ENCODE data around the gene PRRT4.

PRRT4 gene

DNA sequence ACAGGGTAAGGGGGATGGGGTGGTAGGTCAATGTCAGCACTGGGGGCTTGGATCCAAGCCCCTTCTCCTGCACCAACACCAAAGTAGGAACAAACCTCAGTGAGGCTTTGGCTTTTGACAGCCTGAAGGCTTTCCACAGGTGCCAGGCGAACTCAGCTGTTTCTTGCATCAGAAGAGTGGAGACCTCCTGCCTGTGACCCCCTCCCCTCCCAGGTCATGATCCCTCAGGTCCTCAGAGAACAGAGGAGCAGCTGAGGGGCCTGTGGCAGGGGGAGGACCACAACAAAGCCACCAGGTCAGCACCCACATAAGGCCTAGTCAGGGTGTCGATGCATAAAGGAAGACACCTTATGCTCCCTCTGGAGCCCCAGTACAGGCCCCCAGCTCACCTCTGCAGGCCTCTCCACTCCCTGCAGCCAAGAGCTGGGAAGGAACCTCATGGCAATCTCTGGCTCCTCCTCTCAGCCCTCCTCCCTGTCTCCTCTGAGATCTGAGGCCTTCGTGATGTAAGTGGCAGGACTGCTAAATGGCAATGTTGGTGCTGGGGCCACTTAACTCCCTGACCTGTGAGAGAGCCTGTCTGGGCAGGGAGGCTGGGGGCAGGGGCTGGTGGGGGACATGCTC is 19.1 kb upstream of the PRRT4 start:
- H3K4me2 ChIP-seq (ENCODE audit: low read length): no peak overlapping the region

DNA sequence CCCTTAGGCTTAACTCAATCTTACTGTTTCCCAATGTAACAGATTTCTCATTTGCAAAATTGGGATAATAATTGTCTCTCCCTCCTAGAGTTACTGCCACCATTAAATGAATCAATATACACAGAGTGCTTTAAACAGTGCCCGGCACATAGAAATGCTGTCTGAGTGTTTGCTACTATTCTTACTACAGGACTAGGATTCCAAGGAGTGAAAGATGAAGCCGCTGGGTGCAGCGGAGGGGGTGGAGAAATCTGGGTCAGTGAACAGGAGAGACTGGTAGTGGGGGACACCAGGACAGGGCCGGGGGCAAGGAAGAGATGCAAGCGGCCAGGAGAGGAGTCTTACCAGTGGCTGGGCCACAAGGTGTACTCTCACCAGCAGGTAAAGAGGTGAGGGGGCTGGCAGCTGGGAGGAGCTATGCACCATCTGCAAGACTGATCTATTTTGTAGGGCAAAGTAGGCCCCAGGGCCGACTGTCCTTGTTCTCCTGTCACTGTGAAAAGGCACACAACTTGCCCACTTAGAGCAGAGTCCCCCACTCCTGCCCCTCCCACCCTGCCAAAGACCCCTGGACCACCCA is 18.5 kb upstream of the PRRT4 start:
- peak overlapping the region; percentile 37 for H2AFZ ChIP-seq (ENCODE audit: insufficient read depth, low read length, poor library complexity)
- H4K8ac ChIP-seq (ENCODE audit: low read depth, low read length): peak overlapping the region; percentile 64
- H2AK5ac ChIP-seq (ENCODE audit: low read length): peak overlapping the region; percentile 71
- peak overlapping the region; percentile 52 for H2BK12ac ChIP-seq (ENCODE audit: low read length)
- DNase-seq: no peak
- H3K79me2 ChIP-seq (ENCODE audit: control insufficient read depth, insufficient read depth, low read length, poor library complexity): peaks cover 8% of the 10 kb centered on the region
- H3K9me3 ChIP-seq (ENCODE audit: insufficient read depth, low read depth, low read length): no peaks in the 10 kb centered on the region
- peak overlapping the region; percentile 0 for H3K4ac ChIP-seq (ENCODE audit: low read depth, low read length)
- peak overlapping the region; percentile 41 for H3K18ac ChIP-seq (ENCODE audit: low read length)
- H4K12ac ChIP-seq (ENCODE audit: low read depth, low read length): no peak overlapping the region
- peaks cover 35 to 39% of the 10 kb centered on the region in 2 experiments for H3K4me1 ChIP-seq (ENCODE audit: control insufficient read depth in 1 of 2, insufficient read depth in 2 of 2, low read length in 2 of 2)
- H3K36me3 ChIP-seq (ENCODE audit: control insufficient read depth in 1 of 2, insufficient read depth in 2 of 2, low read length in 2 of 2): no peaks in the 10 kb centered on the region
- WGBS (ENCODE audit: extremely low coverage, insufficient coverage, insufficient read length): no CpG with 5 or more reads among the region's 6 CpGs
- peaks cover 32% of the 10 kb centered on the region for H3K79me1 ChIP-seq (ENCODE audit: low read length)
- H3K27me3 ChIP-seq (ENCODE audit: insufficient read depth, low read length): no peaks in the 10 kb centered on the region
- H3K9ac ChIP-seq (ENCODE audit: low read length): no peak overlapping the region
- H2BK5ac ChIP-seq (ENCODE audit: low read depth, low read length, poor library complexity): peak overlapping the region; percentile 15
- H3K14ac ChIP-seq (ENCODE audit: low read length): peak overlapping the region; percentile 53
- H2BK120ac ChIP-seq (ENCODE audit: insufficient read depth, low read length, poor library complexity): peak overlapping the region; percentile 86
- no peak overlapping the region for H3K23ac ChIP-seq (ENCODE audit: low read length)
- peak overlapping the region; percentile 73 for H4K91ac ChIP-seq (ENCODE audit: low read depth, low read length)
- H3K4me3 ChIP-seq (ENCODE audit: low read depth, low read length): no peak overlapping the region
- H3K27ac ChIP-seq (ENCODE audit: low read depth, low read length): peak overlapping the region; percentile 91
- H3K4me2 ChIP-seq (ENCODE audit: low read length): no peak overlapping the region

More for the DNA sequence above, 19.1 kb upstream of the PRRT4 start:
- Histone ChIP-seq H3K79me2 (ENCODE audit: control insufficient read depth, insufficient read depth, low read length, poor library complexity) (peaks cover 8% of the 10 kb centered on the region), H3K27me3 (ENCODE audit: insufficient read depth, low read length) (no peaks in the 10 kb centered on the region), H3K4ac (ENCODE audit: low read depth, low read length) (peak overlapping the region; percentile 0), H2AK5ac (ENCODE audit: low read length) (peak overlapping the region; percentile 71), H3K4me3 (ENCODE audit: low read depth, low read length) (no peak overlapping the region), H2BK5ac (ENCODE audit: low read depth, low read length, poor library complexity) (peak overlapping the region; percentile 15), H2BK120ac (ENCODE audit: insufficient read depth, low read length, poor library complexity) (peak overlapping the region; percentile 86), H3K14ac (ENCODE audit: low read length) (peak overlapping the region; percentile 5), H3K23ac (ENCODE audit: low read length) (no peak overlapping the region), H2BK12ac (ENCODE audit: low read length) (peak overlapping the region; percentile 52), H4K8ac (ENCODE audit: low read depth, low read length) (peak overlapping the region; percentile 64), H3K18ac (ENCODE audit: low read length) (peak overlapping the region; percentile 17), H4K12ac (ENCODE audit: low read depth, low read length) (no peak overlapping the region), H3K27ac (ENCODE audit: low read depth, low read length) (peak overlapping the region; percentile 91), H3K4me1 (ENCODE audit: control insufficient read depth in 1 of 2, insufficient read depth in 2 of 2, low read length in 2 of 2) (peaks cover 35 to 39% of the 10 kb centered on the region in 2 experiments), H3K9me3 (ENCODE audit: insufficient read depth, low read depth, low read length) (no peaks in the 10 kb centered on the region), H3K79me1 (ENCODE audit: low read length) (peaks cover 32% of the 10 kb centered on the region), H4K91ac (ENCODE audit: low read depth, low read length) (peak overlapping the region; percentile 73), H3K9ac (ENCODE audit: low read length) (no peak overlapping the region), H2AFZ (ENCODE audit: insufficient read depth, low read length, poor library complexity) (no peak overlapping the region), H3K36me3 (ENCODE audit: control insufficient read depth in 1 of 2, insufficient read depth in 2 of 2, low read length in 2 of 2) (no peaks in the 10 kb centered on the region)
- DNase-seq: no peak
- no CpG with 5 or more reads among the region's 3 CpGs for WGBS (ENCODE audit: extremely low coverage, insufficient coverage, insufficient read length)

DNA sequence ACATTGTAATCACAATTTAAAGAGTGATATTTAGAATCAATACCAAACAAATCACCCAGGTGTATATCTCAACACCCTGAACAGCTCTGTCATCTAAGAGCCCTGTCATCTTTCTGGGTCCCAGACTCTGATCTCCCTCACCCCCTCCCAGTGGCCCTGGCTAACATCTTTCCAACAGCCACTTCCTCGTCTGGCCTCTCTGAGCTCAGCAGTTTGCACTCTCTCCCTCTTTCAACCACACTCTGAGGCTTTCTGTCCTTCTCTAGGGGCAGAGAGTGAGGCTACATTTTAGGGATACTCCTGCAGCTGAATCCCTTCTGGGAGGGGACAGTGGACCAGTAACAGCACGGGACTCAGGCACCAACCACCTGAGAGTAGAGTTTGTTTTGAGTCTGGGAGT is 17.1 kb upstream of the PRRT4 start:
- no peak overlapping the region for H3K4ac ChIP-seq (ENCODE audit: low read depth, low read length)
- no peaks in the 10 kb centered on the region for H3K27me3 ChIP-seq (ENCODE audit: insufficient read depth, low read length)
- no peak overlapping the region for H3K23ac ChIP-seq (ENCODE audit: low read length)
- no peak overlapping the region for H3K9ac ChIP-seq (ENCODE audit: low read length)
- peak overlapping the region; percentile 27 for H4K12ac ChIP-seq (ENCODE audit: low read depth, low read length)
- H3K36me3 ChIP-seq (ENCODE audit: control insufficient read depth in 1 of 2, insufficient read depth in 2 of 2, low read length in 2 of 2): no peaks in the 10 kb centered on the region
- H3K79me1 ChIP-seq (ENCODE audit: low read length): peaks cover 28% of the 10 kb centered on the region
- H2BK120ac ChIP-seq (ENCODE audit: insufficient read depth, low read length, poor library complexity): peak overlapping the region; percentile 56
- H2BK5ac ChIP-seq (ENCODE audit: low read depth, low read length, poor library complexity): peak overlapping the region; percentile 65
- no peak overlapping the region for H2AK5ac ChIP-seq (ENCODE audit: low read length)
- H3K79me2 ChIP-seq (ENCODE audit: control insufficient read depth, insufficient read depth, low read length, poor library complexity): peaks cover 5% of the 10 kb centered on the region
- peak overlapping the region; percentile 68 for H4K91ac ChIP-seq (ENCODE audit: low read depth, low read length)
- peak overlapping the region; percentile 21 for H3K4me2 ChIP-seq (ENCODE audit: low read length)
- H2BK12ac ChIP-seq (ENCODE audit: low read length): peak overlapping the region; percentile 34
- no CpG with 5 or more reads among the region's 2 CpGs for WGBS (ENCODE audit: extremely low coverage, insufficient coverage, insufficient read length)
- peaks cover 29 to 34% of the 10 kb centered on the region in 2 experiments for H3K4me1 ChIP-seq (ENCODE audit: control insufficient read depth in 1 of 2, insufficient read depth in 2 of 2, low read length in 2 of 2)
- peak overlapping the region; percentile 28 for H2AFZ ChIP-seq (ENCODE audit: insufficient read depth, low read length, poor library complexity)
- DNase-seq: no peak
- no peaks in the 10 kb centered on the region for H3K9me3 ChIP-seq (ENCODE audit: insufficient read depth, low read depth, low read length)
- H3K4me3 ChIP-seq (ENCODE audit: low read depth, low read length): no peak overlapping the region
- peak overlapping the region; percentile 59 for H3K14ac ChIP-seq (ENCODE audit: low read length)
- H3K18ac ChIP-seq (ENCODE audit: low read length): peak overlapping the region; percentile 76
- peak overlapping the region; percentile 91 for H3K27ac ChIP-seq (ENCODE audit: low read depth, low read length)
- H4K8ac ChIP-seq (ENCODE audit: low read depth, low read length): peak overlapping the region; percentile 39

DNA sequence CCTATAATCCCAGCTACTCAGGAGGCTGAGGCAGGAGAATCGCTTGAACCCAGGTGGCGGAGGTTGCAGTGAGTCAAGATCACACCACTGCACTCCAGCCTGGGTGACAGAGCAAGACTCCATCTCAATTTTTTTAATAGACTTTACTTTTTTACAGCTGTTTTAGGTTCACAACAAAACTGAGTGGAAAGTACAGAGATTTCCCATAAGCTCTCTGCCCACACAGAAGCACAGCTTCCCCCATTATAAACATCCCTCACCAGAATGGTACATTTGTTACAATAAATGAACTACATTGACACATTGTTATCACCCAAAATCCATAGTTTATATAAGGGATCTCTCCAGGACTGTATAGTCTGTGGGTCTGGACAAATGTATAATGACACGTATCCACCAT is 14.6 kb upstream of the PRRT4 start:
- no CpG with 5 or more reads among the region's 3 CpGs for WGBS (ENCODE audit: extremely low coverage, insufficient coverage, insufficient read length)
- H3K9me3 ChIP-seq (ENCODE audit: insufficient read depth, low read depth, low read length): no peaks in the 10 kb centered on the region

More for the DNA sequence above, 14.6 kb upstream of the PRRT4 start:
- Histone ChIP-seq H2BK12ac (ENCODE audit: low read length) (no peak overlapping the region), H3K27ac (ENCODE audit: low read depth, low read length) (no peak overlapping the region), H3K79me1 (ENCODE audit: low read length) (peaks cover 21% of the 10 kb centered on the region), H3K14ac (ENCODE audit: low read length) (no peak overlapping the region), H3K4ac (ENCODE audit: low read depth, low read length) (no peak overlapping the region), H4K8ac (ENCODE audit: low read depth, low read length) (no peak overlapping the region), H3K79me2 (ENCODE audit: control insufficient read depth, insufficient read depth, low read length, poor library complexity) (peaks cover 2% of the 10 kb centered on the region), H3K23ac (ENCODE audit: low read length) (no peak overlapping the region), H3K27me3 (ENCODE audit: insufficient read depth, low read length) (no peaks in the 10 kb centered on the region), H3K18ac (ENCODE audit: low read length) (no peak overlapping the region), H2AK5ac (ENCODE audit: low read length) (no peak overlapping the region), H2BK5ac (ENCODE audit: low read depth, low read length, poor library complexity) (no peak overlapping the region), H3K9ac (ENCODE audit: low read length) (no peak overlapping the region), H3K4me2 (ENCODE audit: low read length) (no peak overlapping the region), H3K36me3 (ENCODE audit: control insufficient read depth in 1 of 2, insufficient read depth in 2 of 2, low read length in 2 of 2) (no peaks in the 10 kb centered on the region), H2AFZ (ENCODE audit: insufficient read depth, low read length, poor library complexity) (no peak overlapping the region), H3K4me3 (ENCODE audit: low read depth, low read length) (no peak overlapping the region), H4K91ac (ENCODE audit: low read depth, low read length) (no peak overlapping the region), H2BK120ac (ENCODE audit: insufficient read depth, low read length, poor library complexity) (no peak overlapping the region), H3K4me1 (ENCODE audit: control insufficient read depth in 1 of 2, insufficient read depth in 2 of 2, low read length in 2 of 2) (peaks cover 18 to 19% of the 10 kb centered on the region in 2 experiments), H4K12ac (ENCODE audit: low read depth, low read length) (no peak overlapping the region)
- no peak for DNase-seq

Measured in trophoblast cell (in vitro differentiated cells and primary cell).